CD1c-positive myeloid dendritic cell (primary cell): ENCODE data around the gene USP50.
"Not testable (repeated sequence)": the region's sequence is repeated elsewhere in the genome, so short reads cannot be mapped to it uniquely, and the experiment has no call there.

ENCODE experiments used
- DNase-seq: peaks from one replicate; pipeline ENCODE4 v3.0.0-alpha.2; 2016; ENCODE audit errors: extremely low spot score

Gene USP50

DNA sequence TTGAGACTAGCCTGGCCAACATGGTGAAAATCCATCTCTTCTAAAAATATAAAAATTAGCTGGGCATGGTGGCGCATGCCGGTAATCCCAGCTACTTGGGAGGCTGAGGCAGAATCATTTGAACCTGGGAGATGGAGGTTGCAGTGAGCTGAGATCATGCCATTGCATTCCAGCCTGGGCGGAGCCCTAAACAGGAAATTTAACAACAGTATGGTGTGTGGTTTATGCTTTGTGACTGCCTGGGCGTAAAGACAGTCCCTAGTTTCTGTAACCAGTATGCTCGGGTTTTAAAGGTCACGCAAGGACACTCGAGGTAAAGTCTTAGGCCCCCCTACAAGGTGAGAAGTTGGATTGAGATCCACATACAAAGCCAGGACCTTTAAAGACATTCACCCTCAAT lies 43.3 kb downstream of the USP50 start:
- no peak for DNase-seq

DNA sequence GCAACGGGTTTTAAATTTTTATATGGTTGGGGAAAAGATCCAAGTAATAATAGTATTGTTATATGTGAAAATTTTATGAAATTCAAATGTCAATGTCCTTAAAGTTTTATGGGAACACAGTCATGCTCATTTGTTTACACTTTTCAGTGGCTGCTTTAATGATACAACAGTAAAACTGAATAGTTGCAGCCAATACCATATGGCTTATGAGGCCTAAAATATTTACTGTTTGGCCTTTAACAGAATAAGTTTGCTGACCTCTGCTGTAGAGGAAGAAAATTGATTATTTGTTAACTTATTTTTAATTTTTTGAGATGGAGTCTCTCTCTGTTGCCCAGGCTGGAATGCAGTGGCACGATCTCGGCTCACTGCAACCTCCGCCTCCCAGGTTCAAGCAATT lies 44.7 kb downstream of the USP50 start:
- no peak for DNase-seq

DNA sequence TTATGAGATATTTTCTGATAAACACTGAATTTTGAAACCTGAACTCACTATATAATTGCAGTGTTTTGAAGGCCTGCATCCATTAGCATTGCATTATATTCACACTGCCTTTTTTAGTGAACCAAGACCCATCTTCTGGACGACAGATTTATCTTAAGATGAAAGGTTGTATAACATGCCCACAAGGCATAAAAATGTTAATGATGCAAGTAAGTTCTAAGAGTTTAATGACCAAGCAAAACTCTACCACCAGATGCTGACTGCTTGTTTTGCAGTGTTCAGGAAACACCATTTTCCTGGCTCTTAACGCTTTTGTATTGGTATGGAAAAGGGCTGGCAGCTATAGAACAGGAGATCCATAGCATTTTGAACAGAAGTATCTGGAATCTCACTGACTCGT lies 46.1 kb downstream of the USP50 start:
- no peak for DNase-seq

DNA sequence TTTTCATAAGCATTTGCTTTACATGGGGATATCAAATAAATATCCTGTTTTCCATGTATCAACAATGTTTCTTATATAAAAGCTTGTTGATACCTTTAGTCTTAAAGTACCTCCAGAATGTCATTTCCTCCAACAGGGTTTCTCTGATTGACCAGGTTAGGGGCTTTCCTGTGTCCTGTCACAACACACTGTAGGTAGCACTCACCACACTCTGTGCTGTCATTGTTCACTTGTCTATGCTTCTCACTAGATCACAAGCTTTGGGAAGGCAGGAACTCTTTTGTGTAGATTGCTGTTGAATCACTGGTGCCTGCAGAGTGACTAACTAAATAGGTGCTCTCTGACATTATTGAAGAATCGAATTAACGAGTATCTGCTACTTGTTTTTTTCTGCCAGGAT lies 49.8 kb downstream of the USP50 start:
- DNase-seq: no peak

DNA sequence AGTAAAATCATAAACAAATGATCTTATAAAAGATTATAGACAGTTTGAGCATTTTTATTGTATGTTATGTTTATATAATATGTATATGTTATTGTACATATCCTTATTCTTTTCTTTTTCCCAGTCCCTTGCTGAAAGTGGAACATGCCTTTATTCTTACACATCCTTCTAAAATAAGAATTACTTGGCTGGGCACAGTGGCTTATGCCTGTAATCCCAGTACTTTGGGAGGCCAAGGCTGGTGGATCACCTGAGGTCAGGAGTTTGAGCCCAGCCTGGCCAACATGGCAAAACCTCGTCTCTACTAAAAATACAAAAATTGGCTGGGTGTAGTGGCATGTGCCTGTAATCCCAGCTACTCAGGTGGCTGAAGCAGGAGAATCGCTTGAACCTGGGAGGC lies 51.9 kb downstream of the USP50 start:
- not testable (repeated sequence) for DNase-seq

DNA sequence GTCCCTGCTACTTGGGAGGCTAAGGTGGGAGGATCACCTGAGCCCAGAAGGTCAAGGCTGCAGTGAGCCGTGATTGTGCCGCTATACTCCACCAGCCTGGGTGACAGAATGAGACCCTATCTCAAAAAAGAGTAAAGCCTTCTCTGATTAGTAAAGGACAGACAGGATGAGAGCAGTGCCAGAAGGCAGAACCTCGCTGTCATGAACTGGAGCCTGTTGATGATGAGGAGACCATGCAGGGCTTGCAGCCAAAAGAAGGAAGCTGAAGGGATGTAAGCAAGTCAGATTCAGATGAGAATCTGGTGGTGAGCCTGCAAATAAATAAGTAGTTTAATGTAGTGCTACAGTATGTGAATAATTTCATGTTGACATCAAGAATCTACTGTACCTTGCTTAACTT lies 52.8 kb downstream of the USP50 start:
- no peak for DNase-seq

DNA sequence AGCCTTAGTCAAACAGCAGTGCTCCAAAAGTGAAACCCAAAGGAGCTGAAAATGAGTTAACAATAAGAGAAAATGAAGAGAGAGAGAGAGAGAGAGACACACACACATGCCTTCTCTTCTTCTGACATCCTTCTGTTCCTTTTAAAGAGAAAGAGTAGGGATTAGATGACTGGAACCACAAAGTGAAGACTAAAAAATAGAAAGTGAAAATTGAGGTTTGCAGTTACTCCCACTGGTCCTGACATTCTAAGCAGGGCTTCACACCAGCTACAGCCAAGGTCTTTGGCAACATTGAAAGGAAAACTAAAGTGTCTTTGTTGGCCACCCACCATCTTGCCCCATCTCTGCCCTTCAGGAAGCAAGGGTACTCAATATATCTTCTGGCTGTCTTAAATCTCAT lies 59.2 kb downstream of the USP50 start:
- DNase-seq: no peak

DNA sequence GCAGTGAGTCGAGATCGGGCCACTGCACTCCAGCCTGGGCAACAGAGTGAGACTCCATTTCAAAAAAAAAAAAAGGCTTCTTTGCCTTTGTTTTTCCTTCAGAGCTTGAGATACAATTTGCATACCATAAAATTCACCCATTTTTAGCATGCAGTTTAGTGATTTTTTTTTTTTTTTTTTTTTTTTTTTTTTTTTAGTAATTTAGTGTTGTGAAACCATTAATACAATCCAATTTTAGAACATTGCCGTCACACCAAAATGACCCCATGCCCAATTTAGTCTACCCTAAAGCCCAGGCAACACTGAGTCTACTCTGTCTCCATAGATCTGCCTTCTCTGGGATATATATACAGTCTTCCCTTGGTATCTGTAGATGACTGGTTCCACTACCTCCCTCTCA lies 61.1 kb downstream of the USP50 start:
- no peak for DNase-seq

DNA sequence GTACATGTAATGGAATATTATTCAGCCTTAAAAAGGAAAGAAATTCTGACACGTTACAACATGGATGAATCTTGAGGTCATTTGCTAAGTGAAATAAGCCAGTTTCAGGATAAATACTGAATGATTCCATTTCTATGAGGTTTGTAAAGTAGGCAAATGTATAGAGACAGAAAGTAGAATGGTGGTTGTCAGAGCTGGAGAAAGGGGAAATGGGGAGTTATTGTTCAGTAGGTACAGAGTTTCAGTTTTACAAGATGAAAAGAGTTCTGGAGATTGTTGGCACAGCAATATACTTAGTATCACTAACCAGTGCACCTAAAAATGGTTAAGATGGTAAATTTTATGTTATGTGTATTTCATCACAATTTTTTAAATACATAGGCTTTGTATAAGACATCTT lies 61.7 kb downstream of the USP50 start:
- no peak for DNase-seq

DNA sequence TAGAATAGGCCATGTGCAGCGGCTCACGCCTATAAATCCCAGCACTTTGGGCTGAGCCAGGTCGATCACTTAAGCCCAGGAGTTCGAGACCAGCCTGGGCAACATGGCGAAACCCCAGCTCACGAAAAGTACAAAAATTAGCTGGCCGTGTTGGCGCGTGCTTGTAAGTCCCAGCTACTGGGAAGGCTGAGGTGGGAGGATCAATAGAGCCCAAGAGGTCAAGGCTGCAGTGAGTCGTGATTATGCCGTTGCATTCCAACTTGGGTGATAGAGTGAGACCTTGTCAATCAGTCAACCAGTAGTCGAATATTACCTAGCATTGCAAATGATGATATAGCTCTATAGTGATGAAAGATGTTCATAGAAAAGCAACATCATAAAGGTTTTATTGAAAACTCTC lies 70.3 kb downstream of the USP50 start:
- no peak for DNase-seq

DNA sequence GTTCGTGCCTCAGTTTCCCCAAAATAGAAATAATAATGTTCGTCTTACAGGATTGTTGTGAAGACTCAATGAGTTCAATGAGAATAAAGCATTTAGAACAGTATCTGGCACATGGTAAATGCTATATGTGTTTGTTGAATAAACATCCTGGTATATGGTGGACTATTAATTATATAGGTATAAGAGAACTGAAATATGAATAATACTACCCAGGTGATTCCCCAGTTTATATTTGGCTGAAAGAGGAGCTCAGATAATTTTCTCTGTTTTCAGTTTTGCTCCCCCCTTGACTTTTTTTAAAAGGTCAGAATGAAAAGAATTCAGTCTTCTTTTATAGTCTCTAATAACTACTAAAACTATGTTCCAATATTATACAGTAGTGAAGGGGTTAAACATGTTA lies 75.4 kb downstream of the USP50 start:
- DNase-seq: no peak

DNA sequence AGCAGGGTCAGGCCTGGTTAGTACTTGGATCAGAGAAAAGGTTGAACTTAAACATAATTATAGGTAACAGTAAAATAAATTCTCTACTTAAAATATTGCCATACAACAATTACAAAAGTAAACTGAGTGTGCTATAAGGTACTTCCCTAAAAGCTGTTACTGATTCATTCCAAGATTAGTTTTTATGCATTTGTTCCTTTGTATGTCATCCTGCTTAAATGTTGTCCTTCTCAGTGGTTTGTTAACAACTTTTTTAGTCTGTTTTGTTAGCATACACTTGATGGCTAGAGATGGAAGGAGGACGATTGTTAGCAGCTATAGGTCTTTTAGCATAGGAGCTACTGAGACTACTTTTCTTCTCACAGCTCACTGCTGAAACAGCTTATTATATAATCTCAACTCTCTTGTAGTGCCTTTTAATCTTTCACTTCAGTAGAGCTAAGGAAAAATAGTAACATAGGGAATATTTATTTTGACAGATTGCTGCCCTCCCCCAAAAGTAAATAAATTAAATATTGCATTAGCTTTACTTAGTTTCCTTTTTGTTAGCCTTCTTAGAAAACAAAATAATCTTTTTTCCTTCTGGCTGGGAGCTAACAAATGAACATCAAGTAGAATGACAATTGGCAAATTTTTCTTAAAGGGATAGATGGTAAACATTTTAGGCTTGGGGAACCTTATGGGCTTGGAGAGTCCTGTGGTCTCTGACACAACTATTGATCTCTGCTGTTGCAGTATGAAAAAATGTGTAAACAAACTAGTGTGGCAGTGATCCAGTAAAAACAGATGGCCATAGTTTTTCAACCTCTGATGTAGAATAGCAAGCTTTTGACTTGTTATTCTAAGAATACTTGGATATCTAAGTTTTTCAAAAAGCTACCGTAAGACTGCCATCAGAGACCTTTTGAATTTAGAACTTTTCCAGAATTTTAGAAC lies 82.8 kb downstream of the USP50 start:
- DNase-seq: no peak

DNA sequence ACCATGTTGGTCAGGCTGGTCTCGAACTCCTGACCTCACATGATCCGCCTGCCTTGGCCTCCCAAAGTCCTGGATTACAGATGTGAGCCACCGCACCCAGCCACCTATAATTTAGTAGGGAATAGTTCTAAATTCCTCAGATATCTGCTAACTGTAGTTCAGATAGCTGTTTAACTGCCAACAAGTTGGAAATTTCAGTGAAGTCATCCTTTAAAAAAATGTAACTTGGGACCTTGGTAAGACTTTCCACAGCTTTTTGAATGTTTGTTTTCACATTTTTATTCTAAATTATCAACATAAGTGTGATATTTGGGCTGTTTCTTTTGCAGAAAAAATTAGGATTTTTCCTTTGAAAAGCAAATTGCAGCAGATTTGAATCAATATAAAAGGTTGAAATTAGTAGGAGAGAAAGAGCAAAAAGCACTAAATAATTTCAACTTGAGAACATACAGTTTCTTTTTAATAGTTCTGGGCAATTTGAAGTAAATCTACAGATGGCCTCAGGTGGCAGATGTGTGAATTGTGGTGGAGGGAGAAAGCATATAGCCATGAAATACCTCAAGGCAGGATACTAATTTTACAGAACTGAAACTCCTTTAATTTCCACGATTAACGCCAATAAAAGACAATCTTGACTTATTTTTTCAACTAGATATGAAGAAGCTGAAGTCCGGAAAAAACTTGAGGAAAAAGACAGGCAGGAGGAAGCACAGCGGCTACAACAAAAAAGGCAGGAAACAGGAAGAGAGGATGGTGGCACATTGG lies 87.9 kb downstream of the USP50 start:
- no peak for DNase-seq

DNA sequence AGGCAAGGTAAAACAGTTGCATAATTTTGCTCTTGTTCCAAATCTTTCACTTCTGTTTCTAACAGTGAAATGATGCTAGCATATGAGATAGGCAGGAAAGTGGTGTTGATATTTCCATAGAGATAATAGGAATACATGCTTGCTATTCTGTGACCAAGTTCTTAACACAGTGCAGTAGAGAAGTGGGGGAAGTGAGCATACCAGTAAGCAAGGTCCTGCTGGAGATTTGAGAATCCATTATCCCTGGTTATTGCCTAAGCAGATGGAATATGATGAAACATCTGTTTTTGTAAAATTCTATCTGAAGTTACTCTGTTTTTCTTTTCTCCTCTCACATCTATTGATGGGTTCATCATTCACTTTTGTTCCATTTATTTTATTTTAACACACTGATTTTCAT lies 93.5 kb downstream of the USP50 start:
- no peak for DNase-seq
